Prostate gland (tissue), 2 donors: ENCODE measurements around the gene FNDC3B. TPM values are rescaled to one million over a fixed set of nuclear protein-coding genes. Genes with fewer than 3 reads are reported as not detected.

Source experiments
- DNase-seq: peaks from one replicate; pipeline ENCODE4 v3.0.0-alpha.2; 2019; ENCODE audit warnings: low spot score
- H3K27ac ChIP-seq, 2 donors: fragments of 200-600 bp; sonication (generic); 2 replicates each; pipeline ENCODE4 v1.5.1; 2017 to 2019
- H3K27me3 ChIP-seq: fragments of 200-600 bp; sonication (generic); replicated peaks from 2 replicates; pipeline ENCODE4 v1.5.1; 2019; ENCODE audit not compliant: insufficient read depth
- H3K36me3 ChIP-seq, 2 donors: fragments of 200-600 bp; sonication (generic); 1 replicate in 1 of 2; 2 replicates in 1 of 2; pipeline versions ENCODE4 v1.5.1 to v1.8.1; 2017 to 2019
- H3K4me1 ChIP-seq: fragments of 200-600 bp; sonication (generic); replicated peaks from 2 replicates; pipeline ENCODE4 v1.5.1; 2019
- H3K4me3 ChIP-seq, 2 donors: fragments of 200-600 bp; sonication (generic); 2 replicates each; pipeline ENCODE4 v1.5.1; 2017 to 2019
- H3K9me3 ChIP-seq: fragments of 200-600 bp; sonication (generic); 2 replicates; pipeline ENCODE4 v1.5.1; 2017
- CTCF ChIP-seq, 4 experiments: fragments of 200-600 bp in 2 of 4; fragments of 450-650 bp in 2 of 4; sonication (generic) in 2 of 4; IDR thresholded peaks; 1 replicate in 3 of 4; 2 replicates in 1 of 4; pipeline ENCODE4 v1.5.1; 2016 to 2019; ENCODE audit warnings: antibody characterized with exemption in 4 of 4, mild to moderate bottlenecking in 2 of 4, moderate library complexity in 2 of 4
- POLR2A ChIP-seq: fragments of 450-650 bp; IDR thresholded peaks from one replicate; pipeline ENCODE4 v1.6.1; 2016; ENCODE audit warnings: antibody characterized with exemption, mild to moderate bottlenecking
- POLR2AphosphoS5 ChIP-seq: sonication (generic); formaldehyde crosslinking; IDR thresholded peaks from one replicate; pipeline ENCODE4 v1.6.1; 2017; ENCODE audit warnings: antibody characterized with exemption
- WGBS: methylation state at CpG from one replicate; pipeline ENCODE4 v1.1.5; 2018; 5-methylcytosine and 5-hydroxymethylcytosine counted together
- intact Hi-C: fragments of 100-400 bp; cut with DNase I; formaldehyde crosslinking; loops from one replicate; pipeline ENCODE4 v1.14.2; 2022
- total RNA-seq, 2 donors: library from RNA; depleted of rRNA; stranded (reverse); fragments of >200 nt; gene quantifications; one replicate each; pipeline ENCODE4 v1.1.0, GENCODE V29; 2016

Gene FNDC3B
- total RNA-seq, 2 donors from 2014 or later = 35.9 to 62.4 TPM

GRCh38 chr3:172390792-172391191, 351.4 kb downstream of the FNDC3B start:
- WGBS = 88% methylated on average over 5 of the region's 5 CpGs
- Histone ChIP-seq H3K27ac (no peak overlapping the region), H3K4me3 (no peak overlapping the region), H3K27me3 (no peaks in the 10 kb centered on the region), H3K9me3 (no peaks in the 10 kb centered on the region), H3K36me3 (no peaks in the 10 kb centered on the region), H3K4me1 (no peaks in the 10 kb centered on the region)
- intact Hi-C loops = no loop called here
- TF ChIP-seq POLR2A (no peak), POLR2AphosphoS5 (no peak), CTCF (IDR thresholded peaks at IDR 0.05) (no peak)
- DNase-seq = no peak

- WGBS = 65% methylated on average over 5 of the region's 5 CpGs
- intact Hi-C loops = no loop called here
- no peaks in the 10 kb centered on the region for H3K27me3 ChIP-seq
- no peaks in the 10 kb centered on the region for H3K4me1 ChIP-seq
- no peaks in the 10 kb centered on the region for H3K36me3 ChIP-seq
- no peak overlapping the region for H3K4me3 ChIP-seq
- no peak for TF ChIP-seq POLR2AphosphoS5
- no peak for TF ChIP-seq CTCF (IDR thresholded peaks at IDR 0.05)
- no peak for TF ChIP-seq POLR2A
- no peaks in the 10 kb centered on the region for H3K9me3 ChIP-seq
- H3K27ac ChIP-seq = no peak overlapping the region
- no peak for DNase-seq
Observed at GRCh38 chr3:172391592-172392302, 352.4 kb downstream of the FNDC3B start.

- no peaks in the 10 kb centered on the region for H3K4me1 ChIP-seq
- H3K9me3 ChIP-seq = no peaks in the 10 kb centered on the region
- no peaks in the 10 kb centered on the region for H3K27me3 ChIP-seq
- 97% methylated on average over 2 of the region's 2 CpGs for WGBS
- no peak for TF ChIP-seq POLR2A
- no peak for TF ChIP-seq POLR2AphosphoS5
- no peak for TF ChIP-seq CTCF (IDR thresholded peaks at IDR 0.05)
- intact Hi-C loops = no loop called here
- no peak overlapping the region for H3K4me3 ChIP-seq
- H3K36me3 ChIP-seq = no peaks in the 10 kb centered on the region
- H3K27ac ChIP-seq = no peak overlapping the region
- no peak for DNase-seq
Observed at GRCh38 chr3:172394692-172395091, 355.3 kb downstream of the FNDC3B start.

- H3K27me3 ChIP-seq = no peaks in the 10 kb centered on the region
- no peaks in the 10 kb centered on the region for H3K9me3 ChIP-seq
- intact Hi-C loops = no loop called here
- WGBS = 87% methylated on average over 7 of the region's 7 CpGs
- H3K27ac ChIP-seq = no peak overlapping the region
- no peak for TF ChIP-seq POLR2A
- TF ChIP-seq CTCF (IDR thresholded peaks at IDR 0.05) = no peak
- no peak for TF ChIP-seq POLR2AphosphoS5
- no peaks in the 10 kb centered on the region for H3K36me3 ChIP-seq
- H3K4me3 ChIP-seq = no peak overlapping the region
- no peak for DNase-seq
- no peaks in the 10 kb centered on the region for H3K4me1 ChIP-seq
Observed at GRCh38 chr3:172396400-172396799, 357.0 kb downstream of the FNDC3B start.

- Histone ChIP-seq H3K9me3 (no peaks in the 10 kb centered on the region), H3K27me3 (no peaks in the 10 kb centered on the region), H3K36me3 (no peaks in the 10 kb centered on the region), H3K27ac (no peak overlapping the region), H3K4me1 (no peaks in the 10 kb centered on the region), H3K4me3 (no peak overlapping the region)
- WGBS = 29% methylated on average over 1 of the region's 1 CpG
- TF ChIP-seq CTCF (IDR thresholded peaks at IDR 0.05) = no peak
- no peak for TF ChIP-seq POLR2A
- no peak for TF ChIP-seq POLR2AphosphoS5
- DNase-seq = no peak
- intact Hi-C loops = no loop called here
Observed at GRCh38 chr3:172397716-172398405, 358.5 kb downstream of the FNDC3B start.
